ENCODE results near the gene CASKIN2.

GRCh38 chr17:75463603-75464002 is 51.7 kb downstream of the CASKIN2 start:
- no peak for TF ChIP-seq CTCF (IDR thresholded peaks at IDR 0.05; ENCODE audit: low read depth, low read length, poor library complexity, severe bottlenecking)
- TF ChIP-seq EZH2phosphoT487 (IDR thresholded peaks at IDR 0.05; ENCODE audit: borderline replicate concordance, low read length) = no peak
